ENCODE results near the gene NAA80. TPM values are rescaled to one million over a fixed set of nuclear protein-coding genes. Genes with fewer than 3 reads are reported as not detected.

The NAA80 gene
- total and polyA plus RNA-seq, 2 of the 13 experiments (the other 11 are each of a cell fraction or from before 2014, with no cell fraction given) = 3.4 to 8.7 TPM

GRCh38 chr3:50263478-50264382 is 35.5 kb downstream of the NAA80 start (continued):
- TF ChIP-seq THAP7 (CRISPR knock-in tag; IDR thresholded peaks at IDR 0.05) (no peak), CHD2 (IDR thresholded peaks at IDR 0.05; ENCODE audit: low read depth, low read length) (no peak), ZNF451 (CRISPR knock-in tag; IDR thresholded peaks at IDR 0.05) (no peak), SALL2 (CRISPR knock-in tag; IDR thresholded peaks at IDR 0.05) (no peak), ZNF20 (CRISPR knock-in tag; IDR thresholded peaks at IDR 0.05) (no peak), THRA (CRISPR knock-in tag; IDR thresholded peaks at IDR 0.05; ENCODE audit: borderline replicate concordance) (no peak), ARNT (IDR thresholded peaks at IDR 0.05) (no peak), IKZF1 (IDR thresholded peaks at IDR 0.05) (no peak), FOXA3 (CRISPR knock-in tag; IDR thresholded peaks at IDR 0.05) (0 out of 2 replicates have a peak, but pooled peaks have one; percentile 13), CBFB (CRISPR knock-in tag; IDR thresholded peaks at IDR 0.05) (no peak), SNAI1 (CRISPR knock-in tag; IDR thresholded peaks at IDR 0.05; ENCODE audit: borderline replicate concordance) (no peak), ZNF121 (CRISPR knock-in tag; IDR thresholded peaks at IDR 0.05) (no peak), ZFP41 (CRISPR knock-in tag; IDR thresholded peaks at IDR 0.05; ENCODE audit: borderline replicate concordance) (no peak), AHR (CRISPR knock-in tag; IDR thresholded peaks at IDR 0.05) (no peak), BRD4 (CRISPR knock-in tag; IDR thresholded peaks at IDR 0.05) (no peak)
- TF ChIP-seq, protein P1, sequence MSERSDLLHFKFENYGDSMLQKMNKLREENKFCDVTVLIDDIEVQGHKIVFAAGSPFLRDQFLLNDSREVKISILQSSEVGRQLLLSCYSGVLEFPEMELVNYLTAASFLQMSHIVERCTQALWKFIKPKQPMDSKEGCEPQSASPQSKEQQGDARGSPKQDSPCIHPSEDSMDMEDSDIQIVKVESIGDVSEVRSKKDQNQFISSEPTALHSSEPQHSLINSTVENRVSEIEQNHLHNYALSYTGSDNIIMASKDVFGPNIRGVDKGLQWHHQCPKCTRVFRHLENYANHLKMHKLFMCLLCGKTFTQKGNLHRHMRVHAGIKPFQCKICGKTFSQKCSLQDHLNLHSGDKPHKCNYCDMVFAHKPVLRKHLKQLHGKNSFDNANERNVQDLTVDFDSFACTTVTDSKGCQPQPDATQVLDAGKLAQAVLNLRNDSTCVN (CRISPR knock-in tag; IDR thresholded peaks at IDR 0.05; ENCODE audit: borderline replicate concordance) = no peak
- TF ChIP-seq, protein P2, sequence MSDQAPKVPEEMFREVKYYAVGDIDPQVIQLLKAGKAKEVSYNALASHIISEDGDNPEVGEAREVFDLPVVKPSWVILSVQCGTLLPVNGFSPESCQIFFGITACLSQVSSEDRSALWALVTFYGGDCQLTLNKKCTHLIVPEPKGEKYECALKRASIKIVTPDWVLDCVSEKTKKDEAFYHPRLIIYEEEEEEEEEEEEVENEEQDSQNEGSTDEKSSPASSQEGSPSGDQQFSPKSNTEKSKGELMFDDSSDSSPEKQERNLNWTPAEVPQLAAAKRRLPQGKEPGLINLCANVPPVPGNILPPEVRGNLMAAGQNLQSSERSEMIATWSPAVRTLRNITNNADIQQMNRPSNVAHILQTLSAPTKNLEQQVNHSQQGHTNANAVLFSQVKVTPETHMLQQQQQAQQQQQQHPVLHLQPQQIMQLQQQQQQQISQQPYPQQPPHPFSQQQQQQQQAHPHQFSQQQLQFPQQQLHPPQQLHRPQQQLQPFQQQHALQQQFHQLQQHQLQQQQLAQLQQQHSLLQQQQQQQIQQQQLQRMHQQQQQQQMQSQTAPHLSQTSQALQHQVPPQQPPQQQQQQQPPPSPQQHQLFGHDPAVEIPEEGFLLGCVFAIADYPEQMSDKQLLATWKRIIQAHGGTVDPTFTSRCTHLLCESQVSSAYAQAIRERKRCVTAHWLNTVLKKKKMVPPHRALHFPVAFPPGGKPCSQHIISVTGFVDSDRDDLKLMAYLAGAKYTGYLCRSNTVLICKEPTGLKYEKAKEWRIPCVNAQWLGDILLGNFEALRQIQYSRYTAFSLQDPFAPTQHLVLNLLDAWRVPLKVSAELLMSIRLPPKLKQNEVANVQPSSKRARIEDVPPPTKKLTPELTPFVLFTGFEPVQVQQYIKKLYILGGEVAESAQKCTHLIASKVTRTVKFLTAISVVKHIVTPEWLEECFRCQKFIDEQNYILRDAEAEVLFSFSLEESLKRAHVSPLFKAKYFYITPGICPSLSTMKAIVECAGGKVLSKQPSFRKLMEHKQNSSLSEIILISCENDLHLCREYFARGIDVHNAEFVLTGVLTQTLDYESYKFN (CRISPR knock-in tag; conservative IDR thresholded peaks at IDR 0.05) = peak; percentile 43; the same call in 1 of the 2 replicates
- TF ChIP-seq, protein P3, sequence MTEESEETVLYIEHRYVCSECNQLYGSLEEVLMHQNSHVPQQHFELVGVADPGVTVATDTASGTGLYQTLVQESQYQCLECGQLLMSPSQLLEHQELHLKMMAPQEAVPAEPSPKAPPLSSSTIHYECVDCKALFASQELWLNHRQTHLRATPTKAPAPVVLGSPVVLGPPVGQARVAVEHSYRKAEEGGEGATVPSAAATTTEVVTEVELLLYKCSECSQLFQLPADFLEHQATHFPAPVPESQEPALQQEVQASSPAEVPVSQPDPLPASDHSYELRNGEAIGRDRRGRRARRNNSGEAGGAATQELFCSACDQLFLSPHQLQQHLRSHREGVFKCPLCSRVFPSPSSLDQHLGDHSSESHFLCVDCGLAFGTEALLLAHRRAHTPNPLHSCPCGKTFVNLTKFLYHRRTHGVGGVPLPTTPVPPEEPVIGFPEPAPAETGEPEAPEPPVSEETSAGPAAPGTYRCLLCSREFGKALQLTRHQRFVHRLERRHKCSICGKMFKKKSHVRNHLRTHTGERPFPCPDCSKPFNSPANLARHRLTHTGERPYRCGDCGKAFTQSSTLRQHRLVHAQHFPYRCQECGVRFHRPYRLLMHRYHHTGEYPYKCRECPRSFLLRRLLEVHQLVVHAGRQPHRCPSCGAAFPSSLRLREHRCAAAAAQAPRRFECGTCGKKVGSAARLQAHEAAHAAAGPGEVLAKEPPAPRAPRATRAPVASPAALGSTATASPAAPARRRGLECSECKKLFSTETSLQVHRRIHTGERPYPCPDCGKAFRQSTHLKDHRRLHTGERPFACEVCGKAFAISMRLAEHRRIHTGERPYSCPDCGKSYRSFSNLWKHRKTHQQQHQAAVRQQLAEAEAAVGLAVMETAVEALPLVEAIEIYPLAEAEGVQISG (CRISPR knock-in tag; IDR thresholded peaks at IDR 0.05) = peak; percentile 2; the same call in 1 of the 2 replicates
